HEK293T (cell line): ENCODE data around the gene SOAT2.

Experiments used
- ARNT ChIP-seq: fragments of 450-650 bp; IDR thresholded peaks from 2 replicates; pipeline ENCODE4 v1.6.1; 2017; ENCODE audit warnings: mild to moderate bottlenecking
- BHLHE40 ChIP-seq: fragments of 450-650 bp; IDR thresholded peaks from 2 replicates; pipeline ENCODE4 v1.6.1; 2016; ENCODE audit warnings: mild to moderate bottlenecking, moderate library complexity, borderline replicate concordance
- CTBP1 ChIP-seq: fragments of 450-650 bp; IDR thresholded peaks from 2 replicates; pipeline ENCODE4 v1.6.1; 2016; ENCODE audit warnings: borderline replicate concordance
- ELF4 ChIP-seq: fragments of 450-650 bp; IDR thresholded peaks from 2 replicates; pipeline ENCODE4 v1.6.1; 2017; ENCODE audit warnings: antibody characterized with exemption
- FOXA1 ChIP-seq: fragments of 450-650 bp; IDR thresholded peaks from 2 replicates; pipeline ENCODE4 v1.6.1; 2016; ENCODE audit warnings: mild to moderate bottlenecking
- FOXK2 ChIP-seq: fragments of 450-650 bp; IDR thresholded peaks from 2 replicates; pipeline ENCODE4 v1.6.1; 2016; ENCODE audit warnings: mild to moderate bottlenecking
- FOXM1 ChIP-seq: fragments of 450-650 bp; IDR thresholded peaks from 2 replicates; pipeline ENCODE4 v1.6.1; 2017; ENCODE audit warnings: mild to moderate bottlenecking, borderline replicate concordance
- L3MBTL2 ChIP-seq: fragments of 450-650 bp; conservative IDR thresholded peaks from 2 replicates; pipeline ENCODE4 v1.6.1; 2016; ENCODE audit warnings: mild to moderate bottlenecking
- LEF1 ChIP-seq: fragments of 450-650 bp; IDR thresholded peaks from 2 replicates; pipeline ENCODE4 v1.6.1; 2017; ENCODE audit warnings: mild to moderate bottlenecking, borderline replicate concordance
- NFRKB ChIP-seq: fragments of 450-650 bp; IDR thresholded peaks from 2 replicates; pipeline ENCODE4 v1.6.1; 2016; ENCODE audit warnings: mild to moderate bottlenecking, moderate library complexity
- SP1 ChIP-seq: fragments of 450-650 bp; IDR thresholded peaks from 2 replicates; pipeline ENCODE4 v1.6.1; 2017
- SUZ12 ChIP-seq: fragments of 450-650 bp; IDR thresholded peaks from 2 replicates; pipeline ENCODE4 v1.6.1; 2016; ENCODE audit warnings: mild to moderate bottlenecking
- TARDBP ChIP-seq: fragments of 450-650 bp; IDR thresholded peaks from 2 replicates; pipeline ENCODE4 v1.6.1; 2016
- TF ChIP-seq, protein P1 (sequence below): fragments of 450-650 bp; IDR thresholded peaks from 2 replicates; pipeline ENCODE4 v1.6.1; 2016

DNA sequence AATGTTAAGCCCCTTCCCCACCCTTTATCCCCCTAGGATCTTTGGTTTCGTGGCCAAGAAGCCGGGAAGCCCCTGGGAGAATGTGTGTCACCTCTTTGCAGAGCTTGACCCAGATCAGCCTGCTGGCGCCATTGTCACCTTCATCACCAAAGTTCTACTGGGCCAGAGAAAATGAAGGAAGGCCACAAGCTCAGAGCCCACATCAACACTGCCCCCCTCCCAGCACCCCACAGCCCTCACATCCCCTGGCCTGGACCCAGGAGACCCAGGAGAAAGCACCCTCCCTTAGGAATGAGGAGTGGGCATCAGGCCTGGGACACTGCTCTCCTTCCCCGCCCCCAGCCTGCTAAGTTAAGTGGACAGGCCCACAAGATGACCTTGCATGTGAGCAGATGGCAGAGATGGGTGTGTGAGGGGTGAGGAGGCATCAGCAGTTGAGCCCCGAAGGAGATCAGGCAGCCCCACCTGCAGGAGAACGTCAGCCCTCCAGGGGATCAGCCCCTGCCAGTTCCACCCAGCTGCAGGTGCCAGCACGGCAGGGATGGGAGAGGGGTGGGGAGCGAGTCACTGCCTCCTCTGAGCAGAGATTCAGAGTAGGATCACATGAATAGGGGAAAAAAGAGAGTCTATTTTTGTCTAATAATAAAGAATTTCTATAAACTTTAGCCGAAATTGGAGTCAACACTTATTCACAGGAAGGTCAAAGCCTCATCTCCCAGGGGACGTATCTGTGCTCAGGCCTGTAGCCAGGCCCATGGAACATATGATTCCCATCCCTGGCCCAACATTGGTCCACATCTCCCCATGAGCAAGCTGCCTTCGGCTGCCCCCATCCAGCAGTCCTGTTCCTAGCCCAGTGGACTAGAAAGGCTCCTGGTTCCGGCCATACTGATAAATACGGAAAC is 39.3 kb upstream of the SOAT2 start:
- TF ChIP-seq NFRKB, result no peak
- TF ChIP-seq TARDBP, result no peak
- TF ChIP-seq LEF1, result no peak
- no peak for TF ChIP-seq FOXM1
- TF ChIP-seq FOXA1, result no peak
- no peak for TF ChIP-seq ARNT
- no peak for TF ChIP-seq BHLHE40
- TF ChIP-seq SP1, result no peak
- TF ChIP-seq, protein P1, sequence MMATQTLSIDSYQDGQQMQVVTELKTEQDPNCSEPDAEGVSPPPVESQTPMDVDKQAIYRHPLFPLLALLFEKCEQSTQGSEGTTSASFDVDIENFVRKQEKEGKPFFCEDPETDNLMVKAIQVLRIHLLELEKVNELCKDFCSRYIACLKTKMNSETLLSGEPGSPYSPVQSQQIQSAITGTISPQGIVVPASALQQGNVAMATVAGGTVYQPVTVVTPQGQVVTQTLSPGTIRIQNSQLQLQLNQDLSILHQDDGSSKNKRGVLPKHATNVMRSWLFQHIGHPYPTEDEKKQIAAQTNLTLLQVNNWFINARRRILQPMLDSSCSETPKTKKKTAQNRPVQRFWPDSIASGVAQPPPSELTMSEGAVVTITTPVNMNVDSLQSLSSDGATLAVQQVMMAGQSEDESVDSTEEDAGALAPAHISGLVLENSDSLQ, result no peak
- no peak for TF ChIP-seq FOXK2
- no peak for TF ChIP-seq ELF4
- no peak for TF ChIP-seq CTBP1
- TF ChIP-seq SUZ12, result no peak
- TF ChIP-seq L3MBTL2, result no peak
